ENCODE measurements around the gene ZNF45. TPM values are rescaled to one million over a fixed set of nuclear protein-coding genes. Genes with fewer than 3 reads are reported as not detected.
A peak's percentile ranks its signal among the peaks of the same experiment; 100 is the strongest.
"Not testable (repeated sequence)": the region's sequence is repeated elsewhere in the genome, so short reads cannot be mapped to it uniquely, and the experiment has no call there.

The ZNF45 gene
- polyA plus RNA-seq (ENCODE audit: insufficient read length in 3 of 3): 10 to 100 TPM; 25.0 to 31.0 (median 26.9) TPM
- long read RNA-seq, donor 1: 0 reads
- long read RNA-seq, donor 2: 0 reads
- long read RNA-seq, donor 3, partial matches to known transcripts: 0 of 14 reads
- long read RNA-seq, donor 3, other reads (novel, unspliced or antisense): 14 of 14 reads
- long read RNA-seq, donor 4, partial matches to known transcripts: 21 of 21 reads
- long read RNA-seq, donor 4, other reads (novel, unspliced or antisense): 0 of 21 reads
- long read RNA-seq, donor 5, partial matches to known transcripts: 98 of 98 reads
- long read RNA-seq, donor 5, other reads (novel, unspliced or antisense): 0 of 98 reads
- long read RNA-seq, donor 6, partial matches to known transcripts: 7 of 7 reads
- long read RNA-seq, donor 6, other reads (novel, unspliced or antisense): 0 of 7 reads
- long read RNA-seq, donor 7, partial matches to known transcripts: 6 of 6 reads
- long read RNA-seq, donor 7, other reads (novel, unspliced or antisense): 0 of 6 reads
- long read RNA-seq, donor 8, partial matches to known transcripts: 36 of 36 reads
- long read RNA-seq, donor 8, other reads (novel, unspliced or antisense): 0 of 36 reads
- long read RNA-seq, donor 9: 0 reads
- long read RNA-seq, donor 10, partial matches to known transcripts: 9 of 10 reads
- long read RNA-seq, donor 10, other reads (novel, unspliced or antisense): 0 of 10 reads
- long read RNA-seq, donor 11, partial matches to known transcripts: 0 of 1 reads
- long read RNA-seq, donor 11, other reads (novel, unspliced or antisense): 0 of 1 reads
- long read RNA-seq, donor 12, partial matches to known transcripts: 0 of 1 reads
- long read RNA-seq, donor 12, other reads (novel, unspliced or antisense): 0 of 1 reads
- long read RNA-seq, donor 13, partial matches to known transcripts: 17 of 17 reads
- long read RNA-seq, donor 13, other reads (novel, unspliced or antisense): 0 of 17 reads
- long read RNA-seq, donor 14, partial matches to known transcripts: 14 of 25 reads
- long read RNA-seq, donor 14, other reads (novel, unspliced or antisense): 11 of 25 reads
- long read RNA-seq, donor 15, partial matches to known transcripts: 0 of 1 reads
- long read RNA-seq, donor 15, other reads (novel, unspliced or antisense): 0 of 1 reads
- long read RNA-seq, donor 16, partial matches to known transcripts: 56 of 67 reads
- long read RNA-seq, donor 16, other reads (novel, unspliced or antisense): 9 of 67 reads

GRCh38 chr19:43934985-43935708 is at the start of gene ZNF45:
ZNF45 (minus strand) TSS chr19:43935282; CDS start chr19:43922185, 13,097 bp downstream.
- peak; percentile 79 to 93 (median 89) for DNase-seq (ENCODE audit: extremely low read depth in 1 of 11, low read depth in 9 of 11, low spot score in 4 of 11)

DNA sequence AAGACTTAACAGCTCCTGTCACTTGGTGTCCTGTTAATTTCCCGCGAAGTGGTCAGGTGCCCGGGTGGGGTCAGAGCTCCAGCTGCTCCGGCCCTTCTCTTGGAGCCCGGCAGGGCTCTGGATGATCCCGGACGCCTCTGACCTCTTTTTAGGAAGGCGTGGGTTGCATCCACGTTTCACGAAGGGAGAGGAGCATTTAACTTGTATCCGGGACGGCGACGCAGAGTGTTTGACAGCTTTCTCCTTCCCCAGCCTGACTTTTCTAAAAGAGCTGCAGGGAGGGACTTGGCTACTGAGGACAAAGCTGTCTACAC is 49.6 kb upstream of the ZNF45 start:
- DNase-seq (ENCODE audit: extremely low read depth in 1 of 11, low read depth in 9 of 11, low spot score in 4 of 11): peak in 1 of 11 donors; percentile 1

- DNase-seq (ENCODE audit: extremely low read depth in 1 of 11, low read depth in 9 of 11, low spot score in 4 of 11): peak; percentile 80 to 98 (median 91)
Observed at GRCh38 chr19:43983912-43984686, 49.0 kb upstream of the ZNF45 start, which contains the start of gene ZNF155. ZNF155 (plus strand) TSS chr19:43984188; CDS start chr19:43988544, 4,356 bp downstream.

- no peak for DNase-seq (ENCODE audit: extremely low read depth in 1 of 11, low read depth in 9 of 11, low spot score in 4 of 11)
Observed at GRCh38 chr19:43983544-43983911, 48.4 kb upstream of the ZNF45 start.

- DNase-seq (ENCODE audit: extremely low read depth in 1 of 11, low read depth in 9 of 11, low spot score in 4 of 11): no peak
Observed at GRCh38 chr19:43976732-43977131, 41.6 kb upstream of the ZNF45 start.

DNA sequence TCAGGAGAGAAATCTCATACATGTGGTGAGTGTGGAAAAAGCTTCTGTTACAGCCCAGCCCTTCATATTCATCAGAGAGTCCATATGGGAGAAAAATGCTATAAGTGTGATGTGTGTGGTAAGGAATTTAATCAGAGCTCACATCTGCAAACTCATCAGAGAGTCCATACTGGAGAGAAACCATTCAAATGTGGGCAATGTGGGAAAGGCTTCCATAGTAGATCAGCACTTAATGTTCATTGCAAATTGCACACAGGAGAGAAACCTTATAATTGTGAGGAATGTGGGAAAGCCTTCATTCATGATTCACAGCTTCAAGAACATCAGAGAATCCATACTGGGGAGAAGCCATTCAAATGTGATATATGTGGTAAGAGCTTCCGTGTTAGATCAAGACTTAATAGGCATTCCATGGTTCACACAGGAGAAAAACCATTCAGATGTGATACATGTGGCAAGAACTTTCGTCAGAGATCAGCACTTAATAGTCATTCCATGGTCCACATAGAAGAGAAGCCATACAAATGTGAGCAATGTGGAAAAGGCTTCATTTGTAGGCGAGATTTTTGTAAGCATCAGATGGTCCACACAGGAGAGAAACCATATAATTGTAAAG is 31.1 kb upstream of the ZNF45 start:
- DNase-seq (ENCODE audit: extremely low read depth in 1 of 11, low read depth in 9 of 11, low spot score in 4 of 11): no peak

- DNase-seq (ENCODE audit: extremely low read depth in 1 of 11, low read depth in 9 of 11, low spot score in 4 of 11): no peak
Observed at GRCh38 chr19:43960411-43960810, 25.3 kb upstream of the ZNF45 start.

DNA sequence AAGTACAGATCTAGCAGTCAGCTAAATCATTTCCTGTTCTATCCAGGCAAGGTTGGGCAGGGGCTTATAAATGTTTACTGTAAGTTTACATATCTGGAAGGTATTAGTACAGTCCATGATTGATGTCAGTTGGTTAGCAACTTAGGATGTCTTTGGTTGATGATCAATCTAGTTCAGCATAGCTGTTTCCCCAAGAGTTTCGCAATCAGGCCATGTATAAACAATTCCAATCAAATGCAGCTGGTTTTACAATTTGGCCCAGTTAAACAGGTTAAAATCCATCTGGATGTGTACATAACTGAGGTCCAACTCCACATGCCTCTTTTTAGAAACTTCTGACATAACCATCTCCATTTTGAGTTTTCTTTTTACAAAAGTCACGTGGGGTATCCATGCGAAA is 22.8 kb upstream of the ZNF45 start:
- no peak for DNase-seq (ENCODE audit: extremely low read depth in 1 of 11, low read depth in 9 of 11, low spot score in 4 of 11)

- DNase-seq (ENCODE audit: extremely low read depth in 1 of 11, low read depth in 9 of 11, low spot score in 4 of 11): no peak
Observed at GRCh38 chr19:43956827-43957226, 21.7 kb upstream of the ZNF45 start.

DNA sequence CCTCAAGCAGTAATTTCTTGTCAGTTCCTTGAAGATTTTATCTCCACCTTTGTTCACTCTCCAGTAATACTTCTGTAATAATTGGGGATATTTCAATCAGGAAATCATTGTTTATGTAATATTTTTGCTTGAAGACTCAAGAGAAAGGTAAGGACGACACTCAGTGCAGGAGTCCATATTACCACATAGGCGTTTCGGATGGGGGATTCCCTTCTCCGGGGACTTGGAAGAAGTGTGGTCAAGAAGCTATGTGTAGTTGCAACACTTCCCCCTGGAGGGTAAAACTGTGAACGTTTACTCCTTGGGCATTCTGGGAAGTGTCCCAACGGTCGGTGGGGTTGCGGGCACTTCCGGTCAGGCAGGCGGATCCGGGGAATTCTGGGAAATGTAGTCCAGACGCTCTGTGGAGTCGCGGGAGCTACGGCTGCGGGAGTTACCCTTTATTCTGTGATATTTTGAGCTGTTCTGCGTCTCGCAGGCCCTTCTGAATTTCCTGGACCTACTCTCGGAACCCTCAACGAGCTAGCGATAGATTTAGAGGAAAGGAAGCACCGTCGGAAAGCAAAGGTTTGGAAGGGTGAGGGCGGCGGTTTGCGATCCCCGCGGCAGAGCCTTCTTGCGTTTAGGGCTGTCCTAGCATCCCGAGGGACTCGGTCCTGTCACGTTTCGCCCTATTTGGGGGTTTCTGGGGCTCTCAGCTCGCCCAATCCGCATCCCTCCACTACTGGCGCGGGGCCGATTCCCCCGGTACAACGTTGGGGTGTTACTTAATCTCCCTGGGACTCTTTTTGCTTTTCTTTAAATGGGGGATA is 16.0 kb upstream of the ZNF45 start, which contains the start of gene ZNF221:
Gene ZNF221, plus strand, starts transcription at position 395 of the 812 bp plus-strand sequence. CDS start 11,499 bp downstream, outside the sequence.
- DNase-seq (ENCODE audit: extremely low read depth in 1 of 11, low read depth in 9 of 11, low spot score in 4 of 11): peak; percentile 91 to 98 (median 93)

DNA sequence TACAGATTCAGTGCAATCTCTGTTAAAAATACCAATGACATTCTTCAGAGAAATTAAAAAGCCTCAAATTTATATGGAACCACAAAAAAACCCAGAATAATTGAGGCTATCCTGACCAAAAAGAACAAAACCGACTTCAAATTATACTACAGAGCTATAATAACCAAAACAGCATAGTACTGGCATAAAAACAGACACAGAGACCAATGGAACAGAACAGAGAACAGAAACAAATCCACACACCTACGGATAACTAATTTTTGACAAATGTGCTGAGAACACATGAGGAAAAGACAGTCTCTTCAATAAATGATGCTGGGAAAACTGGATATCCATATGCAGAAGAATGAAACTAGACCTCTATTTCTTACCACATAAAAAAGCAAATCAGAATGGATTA is 14.7 kb upstream of the ZNF45 start:
- DNase-seq (ENCODE audit: extremely low read depth in 1 of 11, low read depth in 9 of 11, low spot score in 4 of 11): not testable (repeated sequence)

DNA sequence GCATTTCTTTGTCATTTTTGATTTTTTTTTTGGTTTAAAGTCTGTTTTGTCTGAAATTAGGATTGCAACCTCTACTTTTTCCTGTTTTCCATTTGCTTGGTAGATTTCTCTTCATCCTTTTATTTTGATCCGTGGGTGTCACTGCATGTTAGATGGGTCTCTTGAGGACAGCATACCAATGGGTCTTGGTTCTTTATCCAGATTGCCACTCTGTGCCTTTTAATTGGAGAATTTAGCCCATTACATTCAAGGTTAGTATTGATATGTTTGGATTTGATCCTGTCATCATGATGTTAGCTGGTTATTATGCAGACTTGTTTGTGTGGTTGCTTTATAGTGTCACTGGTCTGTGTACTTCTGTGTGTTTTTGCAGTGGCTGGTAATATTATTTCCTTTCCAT is 12.3 kb upstream of the ZNF45 start:
- not testable (repeated sequence) for DNase-seq (ENCODE audit: extremely low read depth in 1 of 11, low read depth in 9 of 11, low spot score in 4 of 11)

GRCh38 chr19:43941209-43941608 is 6.1 kb upstream of the ZNF45 start:
- no peak for DNase-seq (ENCODE audit: extremely low read depth in 1 of 11, low read depth in 9 of 11, low spot score in 4 of 11)

DNA sequence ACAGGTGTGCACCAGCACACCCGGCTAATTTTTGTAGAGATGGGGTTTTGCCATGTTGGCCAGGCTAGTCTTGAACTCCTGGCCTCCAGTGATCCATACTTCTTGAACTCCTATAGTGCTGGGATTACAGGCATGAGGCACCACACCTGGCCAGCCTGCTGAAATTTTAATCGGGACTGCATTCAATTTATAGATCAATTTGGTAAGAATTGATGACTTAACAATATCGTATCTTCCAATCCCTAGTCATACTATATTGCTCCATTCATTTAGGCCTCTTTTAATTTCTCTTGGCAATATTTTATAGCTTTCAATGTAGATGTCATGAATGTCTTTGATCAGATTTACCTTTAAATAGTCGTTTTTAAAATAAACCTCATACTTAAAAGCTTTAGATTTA is 5.6 kb upstream of the ZNF45 start:
- DNase-seq (ENCODE audit: extremely low read depth in 1 of 11, low read depth in 9 of 11, low spot score in 4 of 11): no peak

DNA sequence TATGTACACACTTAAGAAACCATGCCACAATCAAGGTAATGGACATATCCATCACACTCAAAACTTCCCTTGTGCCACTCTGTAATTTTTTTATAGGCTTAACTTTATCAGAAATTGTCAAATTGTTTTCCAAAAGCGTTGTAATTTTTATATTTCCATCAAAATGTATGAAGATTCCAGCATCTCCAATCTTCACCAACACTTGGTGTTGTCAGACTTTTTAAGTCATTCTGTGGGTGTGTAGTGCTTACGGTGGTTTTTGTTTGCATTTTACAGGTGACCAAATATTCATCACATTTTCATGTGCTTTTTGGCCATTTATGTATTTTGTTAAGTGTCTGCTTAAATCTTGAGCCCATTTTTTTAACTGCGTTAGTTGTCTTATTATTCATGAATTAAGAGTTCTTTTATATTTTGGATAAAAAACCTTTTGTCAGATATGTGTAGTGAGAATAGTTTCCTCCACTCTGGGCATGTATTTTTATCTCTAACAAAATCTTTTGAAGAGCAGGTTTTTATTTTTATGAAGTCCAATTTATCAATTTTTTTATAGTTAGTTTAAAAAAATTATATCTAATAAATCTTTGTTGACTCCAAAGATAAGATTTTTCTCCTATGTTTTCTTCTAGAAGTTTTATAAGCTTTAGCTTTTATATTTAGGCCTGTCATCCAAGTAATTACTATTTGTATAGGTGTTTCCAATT is 4.6 kb upstream of the ZNF45 start:
- no peak for DNase-seq (ENCODE audit: extremely low read depth in 1 of 11, low read depth in 9 of 11, low spot score in 4 of 11)

- DNase-seq (ENCODE audit: extremely low read depth in 1 of 11, low read depth in 9 of 11, low spot score in 4 of 11): no peak
Observed at GRCh38 chr19:43936188-43936587, 1.1 kb upstream of the ZNF45 start.
